Femur (tissue), 1 donor: ENCODE data around the gene GPAT2.
"Not testable (repeated sequence)": the region's sequence is repeated elsewhere in the genome, so short reads cannot be mapped to it uniquely, and the experiment has no call there.

ENCODE experiments used
- DNase-seq: peaks from one replicate; pipeline ENCODE4 v3.0.0-alpha.2; 2017

GPAT2 gene, protein sequence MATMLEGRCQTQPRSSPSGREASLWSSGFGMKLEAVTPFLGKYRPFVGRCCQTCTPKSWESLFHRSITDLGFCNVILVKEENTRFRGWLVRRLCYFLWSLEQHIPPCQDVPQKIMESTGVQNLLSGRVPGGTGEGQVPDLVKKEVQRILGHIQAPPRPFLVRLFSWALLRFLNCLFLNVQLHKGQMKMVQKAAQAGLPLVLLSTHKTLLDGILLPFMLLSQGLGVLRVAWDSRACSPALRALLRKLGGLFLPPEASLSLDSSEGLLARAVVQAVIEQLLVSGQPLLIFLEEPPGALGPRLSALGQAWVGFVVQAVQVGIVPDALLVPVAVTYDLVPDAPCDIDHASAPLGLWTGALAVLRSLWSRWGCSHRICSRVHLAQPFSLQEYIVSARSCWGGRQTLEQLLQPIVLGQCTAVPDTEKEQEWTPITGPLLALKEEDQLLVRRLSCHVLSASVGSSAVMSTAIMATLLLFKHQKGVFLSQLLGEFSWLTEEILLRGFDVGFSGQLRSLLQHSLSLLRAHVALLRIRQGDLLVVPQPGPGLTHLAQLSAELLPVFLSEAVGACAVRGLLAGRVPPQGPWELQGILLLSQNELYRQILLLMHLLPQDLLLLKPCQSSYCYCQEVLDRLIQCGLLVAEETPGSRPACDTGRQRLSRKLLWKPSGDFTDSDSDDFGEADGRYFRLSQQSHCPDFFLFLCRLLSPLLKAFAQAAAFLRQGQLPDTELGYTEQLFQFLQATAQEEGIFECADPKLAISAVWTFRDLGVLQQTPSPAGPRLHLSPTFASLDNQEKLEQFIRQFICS

DNA sequence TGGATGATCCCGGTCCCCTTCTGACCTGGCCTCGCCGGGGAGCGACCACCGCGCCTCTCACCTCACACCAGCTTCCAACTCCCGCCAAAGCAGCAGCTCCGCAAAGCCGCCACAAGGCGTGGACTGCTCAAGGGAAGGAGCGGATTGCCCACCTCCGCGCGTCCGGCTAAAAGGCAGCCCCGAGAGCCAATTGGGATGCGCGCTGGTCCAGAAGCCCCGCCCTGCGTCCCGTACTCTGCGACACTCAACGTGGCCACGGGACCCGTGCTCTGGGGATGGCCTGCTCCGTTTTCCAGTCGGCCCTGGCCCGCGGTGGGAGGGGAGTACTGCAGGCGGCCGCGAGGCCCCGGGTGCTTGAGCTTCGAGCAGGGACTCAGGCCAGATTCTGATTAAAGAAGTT is at the start of gene GPAT2:
Gene GPAT2 (minus strand): TSS at position 125 of the 400 bp plus-strand sequence. CDS start 2,557 bp downstream, outside the sequence.
- DNase-seq = not testable (repeated sequence)

- no peak for DNase-seq
Observed at GRCh38 chr2:96083989-96084857, 49.5 kb upstream of the GPAT2 start.

GRCh38 chr2:96083064-96083939 is 48.6 kb upstream of the GPAT2 start:
- DNase-seq = peak; percentile 16

- DNase-seq = no peak
Observed at GRCh38 chr2:96082211-96083063, 47.7 kb upstream of the GPAT2 start.

DNA sequence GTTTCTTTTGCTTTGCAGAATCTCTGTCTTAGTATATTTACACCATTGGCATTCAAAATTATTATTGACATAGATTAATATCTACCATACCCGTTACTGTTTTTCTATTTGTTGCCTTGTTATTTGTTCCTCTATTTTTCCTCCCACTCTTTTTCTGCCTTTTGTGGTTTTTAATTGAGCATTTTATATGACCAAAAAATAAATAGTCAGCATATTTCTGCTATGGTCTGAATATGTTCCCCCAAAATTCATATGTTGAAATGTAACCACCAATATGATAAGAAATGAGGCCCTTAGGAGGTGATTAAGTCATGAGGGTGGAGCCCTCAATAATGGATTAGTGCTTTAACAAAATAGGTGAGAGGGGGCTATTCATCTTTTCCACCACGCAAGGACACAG is 46.3 kb upstream of the GPAT2 start:
- DNase-seq = no peak

DNA sequence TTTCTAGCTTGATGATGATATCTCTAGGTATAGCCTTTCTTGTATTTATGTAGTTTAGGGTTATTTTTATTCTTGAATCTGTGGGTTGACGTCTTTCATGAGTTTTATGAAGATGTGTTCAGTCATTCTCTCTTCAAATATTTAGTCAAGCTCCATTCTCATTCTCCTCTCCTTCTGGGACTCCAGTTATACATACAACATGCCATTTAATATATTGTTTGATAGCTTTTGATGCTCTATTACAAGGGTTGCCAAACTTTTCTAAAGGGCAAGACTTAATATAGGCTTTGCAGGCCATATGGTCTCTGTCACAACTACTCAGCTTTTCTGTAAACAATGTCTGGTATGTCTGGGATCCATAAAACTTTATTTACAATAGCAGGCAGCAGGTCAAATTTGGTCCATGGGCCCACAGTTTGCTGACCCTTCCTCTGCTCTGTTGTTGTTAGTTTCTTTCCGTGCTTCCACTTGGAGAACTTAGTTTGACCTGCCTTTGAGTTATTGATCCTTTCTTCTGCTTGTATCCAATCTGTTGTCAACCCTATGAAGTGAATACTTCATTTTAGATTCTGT is 40.6 kb upstream of the GPAT2 start:
- no peak for DNase-seq

DNA sequence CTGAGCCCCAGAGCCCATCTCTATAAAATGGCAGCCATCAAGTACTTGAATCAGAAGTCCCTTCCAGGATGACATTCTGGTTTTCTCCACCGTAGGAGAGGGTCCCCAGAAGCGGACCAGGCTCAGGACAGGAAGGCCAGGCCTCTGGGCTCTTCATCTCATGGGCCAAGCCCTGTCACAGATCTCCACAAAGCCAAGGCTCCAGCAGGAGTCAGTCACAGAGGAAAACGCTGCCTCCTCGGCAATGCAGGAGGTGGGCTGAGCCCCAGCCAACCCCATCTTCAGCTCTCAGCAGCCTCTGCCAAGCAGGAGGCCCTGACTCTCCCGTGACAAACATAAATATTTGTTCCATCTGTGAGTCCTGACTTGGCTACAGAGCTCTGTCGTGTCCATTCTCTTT is 39.4 kb upstream of the GPAT2 start:
- DNase-seq = no peak

DNA sequence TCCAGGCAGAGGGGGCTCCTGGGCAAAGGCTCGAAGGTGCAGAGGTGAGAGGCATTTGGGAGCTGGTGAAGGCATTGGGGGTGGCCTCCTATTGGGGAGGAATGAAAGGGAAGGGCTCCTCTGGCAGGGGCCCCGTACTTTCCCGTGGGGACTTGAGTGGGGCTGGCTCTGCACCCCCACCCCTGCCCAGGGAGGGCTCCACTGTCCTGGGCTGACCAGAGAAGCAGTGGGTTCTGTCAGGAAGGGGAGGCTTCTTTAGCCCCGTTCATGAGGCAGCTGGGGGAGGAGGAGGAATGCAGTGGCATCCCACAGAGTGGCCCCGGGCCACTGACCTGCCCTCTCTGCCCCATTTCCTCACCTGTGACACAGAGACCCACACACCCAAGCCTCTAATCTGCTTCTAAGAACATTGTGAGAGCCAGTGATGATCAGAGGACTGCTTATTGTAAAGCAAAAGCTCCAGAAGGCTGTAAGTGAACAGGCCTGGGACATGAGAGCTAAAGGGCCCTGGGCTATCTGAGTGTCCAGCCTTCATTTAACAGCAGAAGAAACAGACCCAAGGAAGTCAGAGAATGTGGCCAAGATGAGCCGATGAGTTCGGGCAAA is 38.6 kb upstream of the GPAT2 start:
- DNase-seq = no peak

- DNase-seq = no peak
Observed at GRCh38 chr2:96072746-96073145, 38.0 kb upstream of the GPAT2 start.

DNA sequence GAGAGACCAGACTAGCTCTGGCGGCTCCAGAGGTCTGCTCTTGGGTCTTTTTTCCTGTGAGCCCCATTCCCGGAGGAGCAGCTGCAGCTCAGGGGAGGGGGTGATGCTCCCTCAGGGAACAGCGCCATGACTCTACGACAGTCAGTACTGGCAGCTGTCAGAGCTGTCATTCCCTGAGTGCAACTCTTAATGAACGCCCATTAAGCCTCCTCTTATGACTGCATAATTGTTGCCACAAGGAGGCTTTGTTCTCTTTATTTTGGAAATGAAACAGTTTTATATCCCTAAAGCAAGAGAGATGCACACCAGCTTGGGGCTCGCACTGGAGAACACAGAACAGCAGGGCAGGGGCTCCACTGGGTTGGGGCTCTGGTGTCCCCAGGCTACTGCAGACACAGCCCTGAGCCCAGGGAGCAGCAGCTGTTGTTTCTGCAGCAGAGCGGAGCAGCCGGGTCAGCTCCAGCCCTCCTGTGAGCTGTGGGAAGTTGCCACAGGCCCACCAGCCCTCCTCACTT is 37.3 kb upstream of the GPAT2 start:
- DNase-seq = peak; percentile 26

DNA sequence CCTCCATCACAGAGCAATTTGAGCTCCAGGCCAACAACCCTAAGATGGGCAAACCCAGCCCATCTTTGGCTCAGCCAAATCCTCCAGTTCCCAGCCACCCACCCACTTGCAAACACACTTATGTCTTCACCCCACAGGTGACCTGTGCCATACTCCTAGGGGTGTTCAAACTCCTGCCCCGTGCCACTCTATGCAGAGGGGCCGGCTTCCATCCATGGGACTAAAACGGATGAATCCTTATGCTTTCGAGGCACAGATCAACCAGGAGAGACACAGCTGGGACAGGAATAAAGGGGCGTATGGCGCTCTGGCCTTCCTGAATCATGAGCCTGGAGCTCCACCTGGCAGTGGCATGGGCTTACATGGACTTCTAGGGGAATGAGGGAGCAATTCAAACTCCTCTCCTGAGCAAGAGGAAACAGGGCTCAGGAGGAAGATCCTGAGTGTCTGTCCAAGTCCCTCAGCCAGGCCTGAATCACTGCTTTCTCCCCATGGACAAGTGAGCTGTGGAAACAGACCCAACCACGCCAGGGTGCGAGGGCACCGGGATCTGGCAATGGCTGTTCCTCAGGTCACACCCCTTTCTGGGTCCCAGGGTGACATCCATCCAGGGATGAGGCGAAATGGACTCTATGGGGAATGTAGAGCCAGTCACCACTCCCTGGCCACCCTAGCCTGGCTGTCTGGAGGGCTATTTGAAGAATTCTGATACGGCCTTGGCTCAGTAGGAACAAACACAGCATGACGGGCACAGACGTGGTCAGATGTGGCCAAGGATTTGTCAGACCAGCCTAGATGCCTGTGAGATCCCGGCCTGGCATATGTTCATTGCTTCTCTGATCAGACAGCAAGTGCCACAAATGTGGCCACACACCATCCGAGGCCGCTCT is 36.6 kb upstream of the GPAT2 start:
- DNase-seq = not testable (repeated sequence)

DNA sequence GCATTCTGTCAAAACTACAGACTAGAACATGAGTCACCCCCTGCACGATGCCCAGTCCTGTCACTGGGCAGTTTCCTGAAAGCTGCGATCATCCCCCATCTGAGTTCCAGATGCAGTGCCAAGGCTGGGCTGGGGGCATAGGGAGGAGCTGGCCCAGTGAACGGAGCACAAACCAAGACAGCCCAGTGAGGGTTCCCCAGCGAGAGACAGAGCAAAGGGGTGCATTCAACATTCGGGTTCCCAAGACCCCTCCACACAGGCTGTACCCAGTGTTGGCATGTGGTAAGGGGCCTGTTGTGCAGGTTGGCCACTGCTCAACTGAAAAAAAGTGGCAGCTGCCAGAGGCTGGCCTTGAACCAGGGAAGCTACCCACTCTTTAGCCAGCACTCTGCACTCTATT is 35.6 kb upstream of the GPAT2 start:
- not testable (repeated sequence) for DNase-seq

DNA sequence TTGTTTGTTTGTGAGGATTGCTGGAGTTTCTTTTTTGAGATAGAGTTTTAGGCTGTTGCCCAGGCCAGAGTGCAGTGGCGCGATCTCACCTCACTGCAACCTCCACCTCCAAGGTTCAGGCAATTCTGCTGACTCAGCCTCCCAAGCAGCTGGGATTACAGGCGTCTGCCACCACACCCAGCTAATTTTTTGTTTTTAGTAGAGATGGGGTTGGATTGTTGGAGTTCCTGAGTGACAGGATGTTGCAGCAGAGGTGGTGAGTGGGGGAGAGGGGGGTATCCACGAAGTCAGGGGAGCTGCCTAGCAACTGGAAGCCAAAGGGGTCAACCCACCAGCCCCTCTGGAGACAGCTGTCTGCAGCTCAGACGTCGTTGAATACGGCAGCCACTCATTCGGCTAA is 35.2 kb upstream of the GPAT2 start:
- DNase-seq = not testable (repeated sequence)

DNA sequence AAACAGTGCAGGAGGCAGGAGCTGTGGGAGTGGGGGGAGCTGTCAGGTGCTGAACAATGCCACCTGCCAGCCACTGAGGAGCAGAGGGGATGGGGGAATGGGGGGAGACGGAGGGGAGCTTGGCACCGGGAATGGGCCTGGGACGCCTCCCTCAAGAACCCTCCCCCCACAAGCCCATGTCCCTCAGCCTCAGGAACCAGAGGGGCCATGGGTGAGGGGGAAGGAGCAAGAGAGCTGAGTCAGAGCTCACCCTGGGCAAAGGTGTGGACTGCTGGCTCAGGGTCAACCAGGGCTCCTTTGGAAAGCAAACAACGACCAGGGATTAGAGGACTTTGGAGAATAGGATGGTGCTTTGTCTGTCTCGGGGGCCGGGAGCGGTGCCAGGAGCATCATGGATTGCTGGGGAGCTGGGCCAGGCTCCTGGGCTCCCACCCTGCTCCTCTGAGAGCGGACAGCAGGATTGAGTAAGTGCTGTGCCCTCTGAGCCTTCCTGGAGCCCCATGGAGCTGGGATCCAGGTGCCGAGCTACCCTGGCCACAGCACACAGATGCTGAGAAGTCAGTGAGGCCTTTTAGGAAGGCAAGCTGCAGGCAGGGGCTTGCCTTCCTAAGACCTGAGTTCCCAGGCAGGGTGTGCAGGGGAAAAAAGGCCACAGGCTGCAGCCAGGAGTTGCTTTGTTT is 33.3 kb upstream of the GPAT2 start:
- DNase-seq = not testable (repeated sequence)

DNA sequence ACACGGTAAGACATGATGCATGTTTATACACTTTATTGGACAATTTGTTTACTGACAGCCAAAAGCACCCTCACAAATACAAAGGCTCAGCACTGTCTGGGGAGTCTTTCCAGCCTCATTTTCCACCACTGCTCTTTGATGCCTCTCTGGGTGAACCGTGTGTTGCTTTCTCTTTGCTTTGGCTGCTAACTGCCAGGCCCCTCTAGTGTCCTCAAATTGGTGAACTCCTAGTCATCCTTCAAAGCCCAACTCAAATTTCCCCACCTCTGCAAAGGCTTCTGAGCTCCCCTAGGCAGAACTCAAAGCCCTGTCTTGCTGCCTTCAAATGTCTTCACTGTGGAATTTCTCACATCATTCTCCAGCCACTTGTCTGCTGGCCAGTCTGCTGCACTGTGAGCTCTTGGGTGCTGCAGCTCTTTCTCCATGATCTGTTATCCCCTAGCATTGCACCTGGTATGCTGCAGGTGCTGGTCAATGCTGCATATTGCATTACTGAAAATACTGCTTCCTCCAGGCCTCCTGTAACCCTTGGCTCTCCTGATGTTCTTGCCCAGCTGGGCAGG is 32.5 kb upstream of the GPAT2 start:
- DNase-seq = not testable (repeated sequence)

GRCh38 chr2:96066511-96066910 is 31.8 kb upstream of the GPAT2 start:
- DNase-seq = not testable (repeated sequence)

DNA sequence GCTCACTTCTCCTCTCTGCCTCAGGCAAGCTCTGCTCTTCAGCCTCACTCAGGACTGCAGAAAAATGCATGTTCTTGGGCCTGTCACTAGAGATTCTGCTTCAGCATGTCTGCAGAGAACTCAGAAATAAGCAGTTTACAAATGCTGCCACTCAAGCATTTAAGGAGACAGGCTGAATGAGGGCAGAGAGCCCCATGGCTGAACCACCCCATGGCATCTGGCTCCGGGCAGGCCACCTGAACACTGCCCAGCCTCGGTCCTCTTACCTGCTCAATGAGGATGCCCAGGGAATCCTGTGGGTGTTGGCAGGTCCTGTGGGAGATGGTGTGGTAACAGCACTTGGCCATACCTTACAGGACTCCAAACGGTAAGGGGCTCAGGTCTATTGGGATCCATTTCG is 31.2 kb upstream of the GPAT2 start:
- DNase-seq = not testable (repeated sequence)
